ENCODE data around the gene ADRA2B.

The ADRA2B gene

DNA sequence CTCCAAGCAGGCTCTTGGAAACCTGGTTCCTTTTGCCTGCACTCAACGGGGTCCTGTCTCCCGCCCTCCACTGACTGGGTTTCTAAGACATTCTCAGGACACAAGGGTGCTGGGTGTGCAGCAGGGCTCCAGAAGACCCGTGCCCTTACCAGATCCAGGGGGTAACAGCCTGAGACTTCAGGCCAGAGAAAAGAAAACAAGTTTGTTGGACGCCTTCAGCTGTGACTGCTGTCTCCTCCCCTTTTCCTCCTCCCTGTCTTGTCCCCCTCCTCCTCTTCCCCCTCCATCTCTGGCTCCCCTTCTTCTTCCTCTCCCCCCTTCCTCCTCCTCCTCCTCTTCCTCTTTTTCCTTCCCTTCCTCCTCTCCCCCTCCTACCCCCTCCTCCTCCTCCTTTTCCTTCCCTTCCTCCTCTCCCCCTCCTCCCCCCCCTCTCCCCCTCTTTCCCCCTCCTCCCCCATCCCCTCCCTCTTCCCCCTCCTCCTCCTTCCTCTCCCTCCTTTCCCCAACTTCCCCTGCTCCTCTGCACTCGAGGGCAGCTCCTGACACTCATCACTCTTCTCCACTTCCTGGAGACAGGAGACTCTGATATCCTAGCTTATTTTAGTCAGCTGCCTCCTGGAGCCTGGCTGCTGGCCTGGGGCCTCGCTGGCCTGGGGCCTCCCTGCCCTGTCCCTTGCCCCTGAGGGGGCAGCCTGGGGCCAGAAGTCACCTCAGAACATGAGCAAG, 12.4 kb downstream of the ADRA2B start:
- Histone ChIP-seq H3K27me3 (ENCODE audit: control insufficient read depth, insufficient read depth, low read length) (no peaks in the 10 kb centered on the region), H3K36me3 (ENCODE audit: control insufficient read depth, insufficient read depth, low read length) (no peaks in the 10 kb centered on the region), H3K4me3 (ENCODE audit: low read depth, low read length) (no peak overlapping the region), H3K9ac (ENCODE audit: low read depth, low read length) (no peak overlapping the region), H3K9me3 (ENCODE audit: control insufficient read depth, insufficient read depth, low read length) (no peaks in the 10 kb centered on the region), H3K4me1 (ENCODE audit: control insufficient read depth, insufficient read depth, low read length) (no peaks in the 10 kb centered on the region)

DNA sequence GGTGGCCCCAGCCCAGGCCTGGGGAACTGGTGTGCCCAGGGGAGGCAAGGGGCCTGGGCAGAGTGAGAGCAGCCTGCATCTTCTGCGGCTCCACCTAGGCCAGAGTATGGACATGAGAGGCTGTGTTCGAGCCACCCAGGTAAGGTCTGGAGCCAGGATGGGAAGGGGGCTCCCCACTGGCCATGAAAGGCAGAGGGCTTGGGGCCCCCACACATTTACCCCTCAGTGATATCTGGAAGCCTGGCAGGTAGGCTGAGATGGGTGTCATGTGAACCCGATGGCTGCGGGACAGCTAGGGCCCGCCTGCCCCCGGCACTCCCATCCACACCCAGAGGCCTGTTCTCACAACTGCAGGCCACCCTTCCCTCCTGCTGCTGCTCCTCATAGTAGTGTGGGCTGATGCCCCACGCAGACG, 13.2 kb downstream of the ADRA2B start:
- Histone ChIP-seq H3K27me3 (ENCODE audit: control insufficient read depth, insufficient read depth, low read length) (no peaks in the 10 kb centered on the region), H3K4me1 (ENCODE audit: control insufficient read depth, insufficient read depth, low read length) (no peaks in the 10 kb centered on the region), H3K9ac (ENCODE audit: low read depth, low read length) (no peak overlapping the region), H3K4me3 (ENCODE audit: low read depth, low read length) (no peak overlapping the region), H3K36me3 (ENCODE audit: control insufficient read depth, insufficient read depth, low read length) (no peaks in the 10 kb centered on the region), H3K9me3 (ENCODE audit: control insufficient read depth, insufficient read depth, low read length) (no peaks in the 10 kb centered on the region)

DNA sequence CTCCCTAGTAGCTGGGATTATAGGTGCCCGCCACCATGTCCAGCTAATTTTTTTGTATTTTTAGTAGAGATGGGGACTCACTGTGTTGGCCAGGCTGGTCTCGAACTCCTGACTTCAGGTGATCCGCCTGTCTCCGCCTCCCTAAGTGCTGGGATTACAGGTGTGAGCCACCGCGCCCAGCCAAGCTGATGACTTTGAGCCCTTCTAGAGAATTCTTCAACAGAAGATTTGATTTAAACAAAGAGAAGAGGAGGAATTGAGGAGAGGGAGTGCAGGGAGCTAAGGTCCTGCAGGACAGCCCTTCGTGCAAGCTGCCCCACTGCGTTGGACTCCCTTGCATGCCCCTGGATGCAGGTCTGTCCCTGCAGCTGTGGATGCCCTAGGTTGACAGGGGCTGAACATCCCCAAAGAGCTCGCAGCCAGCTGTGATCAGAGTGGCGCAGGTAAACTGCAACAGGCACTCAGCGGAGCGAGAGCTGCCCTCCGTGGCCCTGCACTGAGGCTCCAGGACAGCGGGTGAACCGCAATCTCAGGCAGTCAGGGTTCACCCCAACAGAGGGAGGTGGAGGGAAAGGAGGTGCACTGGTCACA, 13.7 kb downstream of the ADRA2B start:
- H3K36me3 ChIP-seq (ENCODE audit: control insufficient read depth, insufficient read depth, low read length), result no peaks in the 10 kb centered on the region
- H3K9ac ChIP-seq (ENCODE audit: low read depth, low read length), result no peak overlapping the region
- no peaks in the 10 kb centered on the region for H3K27me3 ChIP-seq (ENCODE audit: control insufficient read depth, insufficient read depth, low read length)
- H3K4me3 ChIP-seq (ENCODE audit: low read depth, low read length), result no peak overlapping the region
- no peaks in the 10 kb centered on the region for H3K4me1 ChIP-seq (ENCODE audit: control insufficient read depth, insufficient read depth, low read length)
- no peaks in the 10 kb centered on the region for H3K9me3 ChIP-seq (ENCODE audit: control insufficient read depth, insufficient read depth, low read length)

DNA sequence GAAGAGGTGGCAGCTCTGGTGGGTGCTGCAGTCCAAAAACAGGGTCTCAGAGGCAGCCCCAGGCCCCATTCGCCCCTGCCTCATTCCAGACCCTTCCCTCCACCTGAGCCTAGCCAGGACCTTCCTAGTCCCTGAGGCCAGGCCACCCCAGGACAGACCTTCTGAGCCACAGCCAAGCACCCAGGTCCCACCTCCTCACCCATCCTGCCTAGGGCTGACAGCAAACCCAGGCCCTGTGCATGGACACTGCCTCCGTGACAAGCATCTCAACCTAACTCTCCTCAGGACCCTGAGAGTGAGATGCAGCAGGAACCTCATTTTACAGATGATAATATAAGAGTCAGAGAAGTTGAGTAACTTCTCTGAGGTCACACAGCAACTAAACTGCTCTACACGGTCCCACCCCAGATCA, 15.5 kb downstream of the ADRA2B start:
- H3K9ac ChIP-seq (ENCODE audit: low read depth, low read length), result no peak overlapping the region

DNA sequence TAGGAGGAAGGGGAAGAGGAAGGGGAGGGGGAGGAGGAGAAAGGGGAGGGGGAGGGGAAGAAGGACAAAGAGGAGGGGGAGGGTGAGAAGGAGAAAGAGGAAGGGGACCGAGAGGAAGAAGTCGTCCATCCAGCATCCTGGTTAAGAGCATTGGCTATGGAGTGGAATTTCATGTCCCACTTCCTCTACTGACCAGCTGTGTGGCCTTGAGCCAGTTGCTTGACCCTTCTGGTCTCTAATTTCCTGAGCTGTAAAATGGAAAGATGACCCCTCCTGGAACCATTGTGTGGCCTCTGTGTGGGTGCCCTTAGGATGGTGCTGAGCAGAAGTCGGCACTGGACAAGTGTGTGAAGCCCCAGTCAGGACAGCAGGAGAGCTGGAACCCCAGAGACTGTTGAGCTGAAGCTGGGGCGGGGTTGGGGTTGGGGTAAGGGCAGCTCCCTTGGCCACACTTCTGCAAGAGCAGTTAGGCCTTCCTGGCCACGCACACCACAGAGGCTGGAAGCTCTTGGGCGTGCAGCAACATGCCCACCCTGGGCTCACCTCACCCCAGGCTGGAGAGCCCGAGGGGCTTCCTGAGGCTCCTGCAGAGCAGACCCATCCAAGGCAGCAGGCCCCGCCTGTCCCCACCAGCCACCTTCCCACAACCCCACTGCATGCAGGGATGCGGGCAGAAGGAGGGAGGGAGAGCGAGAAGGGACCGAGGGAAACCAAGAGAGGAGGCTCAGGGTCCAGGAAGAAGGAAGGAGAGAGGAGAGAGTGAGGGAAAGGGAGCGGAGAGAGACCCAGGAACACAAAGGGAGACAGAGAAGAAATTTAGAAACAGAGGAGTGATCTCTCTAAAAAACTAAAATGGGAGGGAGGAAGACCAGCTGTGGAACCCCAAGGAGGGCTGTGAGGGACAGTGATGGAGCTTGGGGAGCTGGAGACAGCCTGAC, 16.2 kb downstream of the ADRA2B start:
- Histone ChIP-seq H3K9me3 (ENCODE audit: control insufficient read depth, insufficient read depth, low read length) (no peaks in the 10 kb centered on the region), H3K9ac (ENCODE audit: low read depth, low read length) (no peak overlapping the region), H3K36me3 (ENCODE audit: control insufficient read depth, insufficient read depth, low read length) (no peaks in the 10 kb centered on the region), H3K4me1 (ENCODE audit: control insufficient read depth, insufficient read depth, low read length) (no peaks in the 10 kb centered on the region), H3K4me3 (ENCODE audit: low read depth, low read length) (no peak overlapping the region), H3K27me3 (ENCODE audit: control insufficient read depth, insufficient read depth, low read length) (no peaks in the 10 kb centered on the region)

More for the DNA sequence above, 15.5 kb downstream of the ADRA2B start:
- no peaks in the 10 kb centered on the region for H3K4me1 ChIP-seq (ENCODE audit: control insufficient read depth, insufficient read depth, low read length)
- no peak overlapping the region for H3K4me3 ChIP-seq (ENCODE audit: low read depth, low read length)
- H3K9me3 ChIP-seq (ENCODE audit: control insufficient read depth, insufficient read depth, low read length), result no peaks in the 10 kb centered on the region
- no peaks in the 10 kb centered on the region for H3K27me3 ChIP-seq (ENCODE audit: control insufficient read depth, insufficient read depth, low read length)
- no peaks in the 10 kb centered on the region for H3K36me3 ChIP-seq (ENCODE audit: control insufficient read depth, insufficient read depth, low read length)

DNA sequence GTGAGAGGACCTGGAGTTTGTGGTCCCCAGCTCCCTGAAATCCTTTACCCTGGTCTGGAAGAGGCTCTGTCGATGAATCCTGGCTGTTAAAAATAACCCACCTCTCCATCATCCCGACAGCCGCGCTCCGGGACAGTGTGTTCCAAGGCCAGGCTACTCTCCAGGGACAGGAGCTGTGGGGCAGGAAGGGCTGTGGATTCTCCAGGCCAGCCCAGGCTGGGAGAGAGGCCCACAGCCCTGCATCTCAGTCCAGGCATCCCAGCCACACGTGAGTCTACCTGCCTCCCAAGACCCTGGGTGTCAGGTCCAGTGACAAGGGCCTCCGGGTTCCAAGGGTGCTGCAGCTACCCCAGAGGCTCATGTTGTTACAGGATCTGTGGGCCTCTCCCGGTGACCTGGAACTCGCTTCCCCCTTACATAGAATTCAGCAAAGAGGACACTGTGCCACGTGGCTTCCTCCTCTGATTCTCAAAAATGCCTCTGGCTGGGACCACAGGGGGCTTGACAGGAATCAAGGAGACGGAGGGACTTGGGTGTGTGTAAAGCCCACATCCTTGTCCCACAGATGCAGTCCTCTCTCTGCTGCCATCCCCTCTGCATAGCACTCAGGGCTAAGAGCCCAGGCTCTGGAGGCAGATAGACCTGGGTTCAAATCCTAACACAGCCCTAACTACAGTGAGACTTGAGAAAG, 17.3 kb downstream of the ADRA2B start:
- H3K27me3 ChIP-seq (ENCODE audit: control insufficient read depth, insufficient read depth, low read length), result no peaks in the 10 kb centered on the region
- no peak overlapping the region for H3K4me3 ChIP-seq (ENCODE audit: low read depth, low read length)
- no peaks in the 10 kb centered on the region for H3K36me3 ChIP-seq (ENCODE audit: control insufficient read depth, insufficient read depth, low read length)
- no peaks in the 10 kb centered on the region for H3K9me3 ChIP-seq (ENCODE audit: control insufficient read depth, insufficient read depth, low read length)
- H3K9ac ChIP-seq (ENCODE audit: low read depth, low read length), result no peak overlapping the region
- H3K4me1 ChIP-seq (ENCODE audit: control insufficient read depth, insufficient read depth, low read length), result no peaks in the 10 kb centered on the region

DNA sequence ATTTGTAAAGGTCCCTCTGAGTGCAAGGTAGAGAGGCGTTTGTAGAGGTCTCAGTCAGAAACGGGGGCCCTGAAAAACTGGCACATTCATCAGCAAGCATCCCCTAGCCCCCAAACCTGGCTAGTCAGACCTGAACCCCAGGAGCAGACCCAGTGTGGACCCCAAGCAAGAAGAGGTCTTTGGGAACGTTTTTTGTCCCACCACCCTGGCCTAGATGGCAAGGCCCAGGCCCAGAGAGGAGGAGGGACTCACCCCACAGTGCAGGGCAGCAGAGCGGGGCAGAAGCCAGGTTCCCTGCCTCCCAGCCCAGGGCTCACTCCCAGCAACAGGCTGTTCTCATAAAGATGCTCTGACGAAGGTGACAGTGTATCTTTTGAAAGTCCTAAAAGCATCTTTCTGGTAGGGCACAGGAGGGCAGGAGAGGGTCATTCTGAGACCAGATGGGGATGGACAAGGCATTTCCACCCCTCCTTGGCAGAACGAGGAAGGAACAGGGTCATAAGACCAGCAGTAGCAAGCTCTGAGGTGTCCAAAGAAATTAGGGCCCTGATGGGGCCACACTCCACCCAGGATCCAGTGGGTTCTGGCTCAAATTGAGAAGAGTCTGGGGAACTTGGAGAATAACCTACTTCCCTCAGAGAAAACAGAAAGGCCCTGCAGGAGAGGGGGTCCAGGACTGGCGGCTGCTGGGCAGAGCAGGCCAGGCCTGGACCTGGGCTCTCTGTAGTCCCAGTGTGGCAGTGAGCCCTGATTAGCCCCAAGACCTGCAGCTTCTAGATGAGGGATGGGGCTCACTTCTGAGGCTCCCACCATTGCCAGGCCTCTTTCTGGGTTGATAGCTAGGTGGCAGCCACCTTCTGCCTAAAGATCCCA, 18.2 kb downstream of the ADRA2B start:
- H3K9ac ChIP-seq (ENCODE audit: low read depth, low read length), result no peak overlapping the region
- no peaks in the 10 kb centered on the region for H3K4me1 ChIP-seq (ENCODE audit: control insufficient read depth, insufficient read depth, low read length)
- H3K9me3 ChIP-seq (ENCODE audit: control insufficient read depth, insufficient read depth, low read length), result no peaks in the 10 kb centered on the region
- H3K36me3 ChIP-seq (ENCODE audit: control insufficient read depth, insufficient read depth, low read length), result no peaks in the 10 kb centered on the region
- no peak overlapping the region for H3K4me3 ChIP-seq (ENCODE audit: low read depth, low read length)
- H3K27me3 ChIP-seq (ENCODE audit: control insufficient read depth, insufficient read depth, low read length), result no peaks in the 10 kb centered on the region

DNA sequence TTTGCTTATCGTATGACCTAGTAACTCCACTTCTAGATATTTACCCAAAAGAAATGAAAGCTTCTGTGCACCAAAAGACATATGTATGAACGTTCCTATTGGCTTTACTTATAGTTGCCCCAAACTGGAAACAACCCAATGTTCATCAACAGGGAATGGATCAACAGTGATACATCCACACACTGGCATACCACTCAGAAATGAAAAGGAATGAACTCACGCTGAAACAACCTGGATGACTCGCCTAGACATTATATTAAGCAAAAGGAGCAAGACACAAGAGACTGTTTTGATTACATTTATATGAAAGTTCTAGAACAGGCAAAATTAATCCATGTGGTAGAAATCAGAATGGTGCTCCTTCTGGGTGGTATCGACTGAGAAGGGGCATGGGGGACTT, 18.9 kb downstream of the ADRA2B start:
- H3K27me3 ChIP-seq (ENCODE audit: control insufficient read depth, insufficient read depth, low read length), result no peaks in the 10 kb centered on the region
- H3K9me3 ChIP-seq (ENCODE audit: control insufficient read depth, insufficient read depth, low read length), result no peaks in the 10 kb centered on the region
- no peak overlapping the region for H3K4me3 ChIP-seq (ENCODE audit: low read depth, low read length)
- H3K9ac ChIP-seq (ENCODE audit: low read depth, low read length), result no peak overlapping the region
- H3K36me3 ChIP-seq (ENCODE audit: control insufficient read depth, insufficient read depth, low read length), result no peaks in the 10 kb centered on the region
- peaks cover under 1% of the 10 kb centered on the region for H3K4me1 ChIP-seq (ENCODE audit: control insufficient read depth, insufficient read depth, low read length)

DNA sequence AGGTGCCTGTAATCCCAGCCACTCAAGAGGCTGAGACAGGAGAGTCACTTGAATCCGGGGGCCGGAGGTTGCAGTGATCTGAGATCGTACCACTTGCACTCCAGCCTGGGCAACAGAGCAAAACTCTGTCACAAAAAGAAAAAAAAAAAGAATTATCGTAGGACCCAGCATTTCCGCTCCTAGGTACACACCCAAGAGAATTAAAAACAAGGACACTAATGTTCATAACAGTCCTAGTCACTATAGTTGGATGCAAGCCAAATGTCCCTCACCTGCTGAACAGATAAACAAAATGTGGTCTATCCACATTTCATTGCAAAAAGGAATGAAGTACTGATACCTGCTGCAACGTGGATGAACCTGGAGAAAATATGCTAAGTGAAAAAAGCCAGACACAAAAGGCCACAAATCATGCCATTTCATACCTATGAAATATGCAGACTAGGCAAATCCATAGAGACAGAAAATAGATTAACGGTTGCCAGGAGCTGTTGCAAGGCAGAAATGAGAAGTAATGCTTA, 21.2 kb downstream of the ADRA2B start:
- Histone ChIP-seq H3K4me3 (ENCODE audit: low read depth, low read length) (no peak overlapping the region), H3K36me3 (ENCODE audit: control insufficient read depth, insufficient read depth, low read length) (no peaks in the 10 kb centered on the region), H3K9me3 (ENCODE audit: control insufficient read depth, insufficient read depth, low read length) (no peaks in the 10 kb centered on the region), H3K4me1 (ENCODE audit: control insufficient read depth, insufficient read depth, low read length) (peaks cover 9% of the 10 kb centered on the region), H3K27me3 (ENCODE audit: control insufficient read depth, insufficient read depth, low read length) (no peaks in the 10 kb centered on the region), H3K9ac (ENCODE audit: low read depth, low read length) (no peak overlapping the region)

DNA sequence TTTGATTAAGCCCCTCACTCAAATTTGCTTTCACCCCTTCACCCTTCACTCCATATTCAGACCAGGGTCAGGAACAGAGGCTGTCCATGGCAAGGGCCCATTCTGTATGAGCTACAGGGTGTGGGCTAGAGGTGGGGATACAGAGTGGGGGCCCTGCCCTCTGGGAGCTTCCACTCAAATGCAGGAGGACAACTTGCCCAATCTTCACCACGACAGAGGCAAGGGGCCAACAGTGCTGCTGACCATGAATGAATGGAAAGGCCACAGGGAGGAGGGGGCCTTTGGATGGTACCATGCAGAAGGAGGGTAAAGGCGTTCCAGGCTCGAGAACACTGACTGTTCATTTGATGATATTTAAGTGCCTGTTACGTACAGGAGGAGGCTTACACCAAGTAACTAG, 22.8 kb downstream of the ADRA2B start:
- Histone ChIP-seq H3K36me3 (ENCODE audit: control insufficient read depth, insufficient read depth, low read length) (no peaks in the 10 kb centered on the region), H3K4me3 (ENCODE audit: low read depth, low read length) (no peak overlapping the region), H3K9me3 (ENCODE audit: control insufficient read depth, insufficient read depth, low read length) (no peaks in the 10 kb centered on the region), H3K4me1 (ENCODE audit: control insufficient read depth, insufficient read depth, low read length) (peaks cover 9% of the 10 kb centered on the region), H3K27me3 (ENCODE audit: control insufficient read depth, insufficient read depth, low read length) (no peaks in the 10 kb centered on the region), H3K9ac (ENCODE audit: low read depth, low read length) (no peak overlapping the region)

Measured in iPS-15b (cell line).